ENCODE results near the gene TCEANC. TPM values are rescaled to one million over a fixed set of nuclear protein-coding genes. Genes with fewer than 3 reads are reported as not detected.
"Not testable (repeated sequence)": the region's sequence is repeated elsewhere in the genome, so short reads cannot be mapped to it uniquely, and the experiment has no call there.

Gene TCEANC
- total RNA-seq, 1 experiment from 2014 or later, result 1.4 TPM

DNA sequence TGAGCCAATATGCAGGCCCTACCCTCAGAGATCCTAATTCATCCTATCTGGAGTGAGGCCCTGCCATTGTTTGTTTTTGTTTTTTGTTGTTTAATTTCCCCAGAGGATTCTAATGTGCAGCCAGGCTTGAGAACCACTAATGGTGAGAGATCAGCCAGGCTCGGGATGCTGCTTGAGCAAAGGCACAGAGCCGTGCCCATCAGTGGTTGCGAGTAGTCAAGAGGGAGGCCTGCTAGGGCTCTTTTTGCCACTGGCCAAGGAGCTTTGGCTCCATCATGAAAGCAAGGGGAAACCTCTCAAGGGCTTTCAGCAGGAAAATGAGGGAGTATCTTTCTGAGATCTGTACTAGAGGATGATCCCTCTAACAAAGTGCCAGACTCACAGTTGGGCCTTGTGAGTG is 2.7 kb downstream of the TCEANC start:
- no peak for DNase-seq (ENCODE audit: low read depth)

DNA sequence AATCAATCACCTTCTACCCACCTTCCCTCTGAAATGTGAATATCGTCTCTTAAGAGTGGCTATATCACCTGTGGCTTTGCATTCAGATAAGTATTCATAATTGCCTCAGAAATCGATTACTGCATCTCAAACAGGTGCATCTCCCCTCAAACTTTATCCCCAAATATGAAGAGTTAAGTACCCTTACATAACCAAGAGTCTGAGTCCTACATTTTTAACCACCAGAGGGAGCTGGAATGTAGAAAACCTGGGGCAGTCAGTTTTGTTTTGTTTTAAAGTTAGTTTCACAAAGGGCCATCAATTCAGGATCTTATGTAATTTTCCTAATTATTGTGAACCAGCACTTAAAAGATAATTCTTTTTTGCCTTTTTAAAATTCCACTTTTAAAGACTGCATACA is 5.7 kb downstream of the TCEANC start:
- DNase-seq (ENCODE audit: low read depth), result peak; percentile 58

DNA sequence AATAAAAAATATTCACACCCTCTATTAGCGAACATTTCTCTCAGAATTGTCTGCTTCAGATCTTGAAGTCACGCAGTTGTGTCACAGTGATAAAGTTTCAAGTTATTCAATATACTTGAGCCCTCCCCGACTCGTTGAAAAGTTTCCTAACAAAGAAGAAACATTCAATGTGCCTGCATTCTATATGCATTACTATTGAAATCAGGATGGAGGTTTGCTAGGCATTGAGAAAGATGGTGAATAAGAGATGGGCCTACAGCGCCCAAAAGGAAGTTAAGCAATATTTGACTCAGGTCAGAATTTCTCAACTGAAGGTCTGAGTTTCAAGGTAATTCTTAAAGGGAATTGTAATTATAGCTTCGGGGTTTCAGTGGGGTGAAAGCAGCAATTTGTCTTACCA is 6.1 kb downstream of the TCEANC start:
- DNase-seq (ENCODE audit: low read depth), result no peak

DNA sequence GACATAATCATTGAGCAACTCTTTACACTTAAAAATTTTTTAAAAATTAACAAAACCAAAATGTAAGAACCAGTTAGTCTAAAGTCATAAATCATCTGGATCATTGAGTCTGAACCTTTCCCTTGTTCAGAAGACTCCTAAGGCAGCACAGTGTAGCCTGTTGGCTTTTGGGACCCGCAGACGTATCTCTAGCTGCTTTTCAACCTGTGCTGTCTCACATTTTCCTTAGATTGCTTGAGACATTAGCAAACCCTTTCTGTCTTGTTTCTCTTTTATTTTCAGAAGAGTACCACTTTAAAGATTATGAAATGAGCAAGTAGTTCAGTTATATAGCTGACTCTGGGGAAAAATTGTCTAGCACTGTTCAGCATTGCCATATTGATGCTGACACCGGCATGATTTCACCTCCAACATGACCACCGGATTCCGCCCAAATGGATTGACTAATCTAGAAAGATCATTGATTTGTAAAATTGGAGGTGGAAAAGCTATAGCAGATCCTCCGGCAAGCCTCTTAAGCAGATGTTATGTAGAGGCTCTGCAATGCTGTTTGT is 8.9 kb downstream of the TCEANC start:
- no peak for DNase-seq (ENCODE audit: low read depth)

DNA sequence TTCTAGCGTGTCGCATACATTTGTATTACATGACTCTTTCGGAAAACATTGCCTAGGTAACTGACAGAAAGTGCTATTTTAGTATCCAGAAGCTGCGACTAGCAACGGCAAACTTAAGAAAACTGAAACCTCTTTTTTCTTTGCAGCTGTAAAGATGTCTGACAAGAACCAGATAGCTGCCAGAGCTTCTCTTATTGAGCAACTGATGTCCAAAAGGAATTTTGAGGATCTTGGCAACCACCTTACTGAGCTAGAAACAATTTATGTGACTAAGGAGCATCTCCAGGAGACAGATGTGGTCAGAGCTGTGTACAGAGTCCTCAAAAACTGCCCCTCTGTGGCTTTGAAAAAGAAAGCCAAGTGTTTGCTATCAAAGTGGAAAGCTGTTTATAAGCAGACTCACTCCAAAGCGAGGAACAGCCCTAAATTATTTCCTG is 9.4 kb downstream of the TCEANC start:
- DNase-seq (ENCODE audit: low read depth), result no peak

DNA sequence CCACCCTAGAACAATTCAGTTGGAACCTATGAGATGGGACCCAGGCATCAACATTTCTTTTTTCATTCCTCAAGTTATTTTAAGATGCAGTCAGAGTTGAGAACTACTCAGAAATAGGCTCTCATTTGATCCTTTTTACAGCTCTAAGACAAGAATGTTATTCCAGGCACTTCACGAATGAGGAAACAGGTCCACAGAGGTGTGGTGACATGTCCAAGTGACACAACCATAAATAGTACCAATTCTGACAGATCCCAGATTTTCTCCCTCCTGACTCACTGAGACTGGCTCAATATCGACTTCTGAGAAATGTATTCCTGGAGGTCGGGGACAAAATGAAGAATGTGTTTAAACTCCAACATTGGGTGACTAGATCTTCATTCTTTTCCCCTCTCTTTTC is 11.1 kb downstream of the TCEANC start:
- no peak for DNase-seq (ENCODE audit: low read depth)

DNA sequence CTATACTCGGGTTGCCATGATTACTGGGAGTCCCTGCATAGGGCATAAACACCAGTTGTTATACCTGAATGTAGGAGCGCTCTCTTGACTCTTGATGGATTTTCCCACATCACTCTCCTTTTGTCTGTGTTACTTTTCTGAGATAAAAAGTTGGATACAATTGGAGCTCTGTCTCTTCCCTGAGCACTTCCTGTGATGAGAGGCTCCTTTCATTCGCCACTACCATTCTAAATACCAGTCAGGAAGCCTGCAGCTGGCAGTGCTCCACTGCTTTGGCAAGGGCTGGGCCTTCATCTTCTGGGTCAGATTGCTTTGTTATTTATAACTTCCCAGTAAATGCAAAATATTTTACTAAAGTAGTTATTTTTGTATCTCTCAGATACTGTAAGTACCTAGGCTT is 13.9 kb downstream of the TCEANC start:
- DNase-seq (ENCODE audit: low read depth), result no peak

DNA sequence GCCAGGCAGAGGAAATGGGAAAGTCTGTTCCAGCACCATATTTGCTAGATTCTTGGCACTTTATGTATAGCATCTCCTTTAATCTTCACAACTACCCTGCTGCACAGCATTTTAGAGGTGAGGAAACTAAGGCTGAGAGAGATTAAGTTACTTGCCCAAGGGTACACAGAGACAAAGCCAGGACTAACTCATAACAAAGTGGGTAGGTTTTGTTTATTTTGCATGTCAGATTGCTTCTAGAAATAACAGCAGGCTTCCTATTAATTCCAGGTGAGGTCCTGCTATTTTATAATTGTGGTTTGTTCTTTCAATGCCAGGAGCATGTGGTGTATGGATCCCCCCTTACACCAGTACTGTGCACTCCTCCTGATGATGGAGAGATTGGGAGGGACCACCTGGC is 15.0 kb downstream of the TCEANC start:
- DNase-seq (ENCODE audit: low read depth), result peak; percentile 50

DNA sequence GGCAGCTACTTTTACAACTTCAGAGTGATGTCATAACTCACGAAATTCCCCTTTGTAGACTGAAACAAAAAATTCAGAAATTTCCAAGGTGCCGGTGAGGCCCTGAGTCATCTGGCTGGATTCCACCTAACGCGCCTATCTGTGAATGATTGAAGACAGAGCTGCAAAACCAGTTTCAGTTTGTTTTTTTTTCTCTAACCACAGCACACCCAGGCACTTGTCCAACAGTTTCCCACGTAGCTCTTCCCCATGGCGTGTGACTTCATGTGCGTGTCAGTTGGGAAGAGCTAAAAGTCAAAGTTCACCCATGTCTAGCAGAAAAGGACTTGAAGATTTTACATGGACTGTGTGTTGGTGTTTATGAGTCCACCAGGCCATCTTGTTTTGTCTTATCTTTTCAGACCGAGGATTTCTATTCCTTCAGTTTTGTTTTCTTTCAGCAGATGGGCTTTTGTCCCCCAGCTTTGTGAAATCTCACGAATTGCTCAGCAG is 16.4 kb downstream of the TCEANC start:
- peak; percentile 98 for DNase-seq (ENCODE audit: low read depth)

DNA sequence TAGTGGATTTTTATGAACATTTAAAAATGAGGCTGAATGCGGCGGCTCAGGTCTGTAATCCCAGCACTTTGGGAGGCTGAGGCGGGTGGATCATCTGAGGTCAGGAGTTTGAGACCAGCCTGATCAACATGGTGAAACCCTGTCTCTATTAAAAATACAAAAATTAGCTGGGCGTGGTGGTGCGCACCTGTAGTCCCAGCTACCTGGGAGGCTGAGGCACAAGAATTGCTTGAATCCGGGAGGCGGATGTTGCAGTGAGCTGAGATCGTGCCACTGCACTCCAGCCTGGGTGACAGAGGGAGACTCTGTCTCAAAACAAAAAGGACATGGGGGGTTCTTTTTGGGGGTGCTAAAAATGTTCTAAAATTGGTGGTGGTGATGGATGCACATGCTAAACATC is 16.8 kb downstream of the TCEANC start:
- DNase-seq (ENCODE audit: low read depth), result not testable (repeated sequence)

DNA sequence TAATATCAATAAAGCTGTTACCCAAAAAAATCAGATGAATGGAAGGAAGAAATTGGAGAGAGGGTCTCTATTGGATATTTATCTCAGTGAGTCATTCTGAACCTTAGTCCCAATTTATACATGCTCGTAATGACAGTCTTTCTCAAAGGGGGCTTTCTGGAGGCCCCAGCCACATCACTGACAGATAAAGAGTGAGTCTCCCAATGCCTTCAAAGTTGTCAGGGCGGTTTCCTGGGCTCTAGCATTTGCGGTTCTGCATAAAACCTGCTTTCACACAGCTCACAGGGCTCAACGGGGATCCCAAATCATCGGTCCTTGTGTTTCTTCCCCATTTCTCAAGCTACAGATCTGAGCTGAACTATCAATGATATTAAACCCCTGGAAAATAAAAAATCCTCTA is 17.3 kb downstream of the TCEANC start:
- DNase-seq (ENCODE audit: low read depth), result no peak

DNA sequence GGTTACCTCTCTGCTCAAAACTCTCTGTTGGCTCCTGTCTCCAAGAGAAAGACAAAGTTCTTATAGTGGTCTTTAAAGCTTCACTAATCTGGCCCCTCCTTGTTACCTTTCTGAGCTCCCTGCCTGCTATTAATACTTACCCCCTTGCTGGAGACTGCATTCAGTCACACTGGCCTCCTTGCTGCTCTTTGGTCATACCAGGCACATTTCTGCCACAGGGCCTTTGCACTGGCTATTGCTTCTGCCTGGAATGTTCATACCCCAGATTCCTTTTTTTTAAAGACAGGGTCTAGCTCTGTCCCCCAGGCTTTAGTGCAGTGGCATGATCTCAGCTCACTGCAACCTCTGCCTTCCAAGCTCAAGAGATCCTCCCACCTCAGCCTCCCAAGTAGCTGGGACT is 20.1 kb downstream of the TCEANC start:
- DNase-seq (ENCODE audit: low read depth), result no peak

DNA sequence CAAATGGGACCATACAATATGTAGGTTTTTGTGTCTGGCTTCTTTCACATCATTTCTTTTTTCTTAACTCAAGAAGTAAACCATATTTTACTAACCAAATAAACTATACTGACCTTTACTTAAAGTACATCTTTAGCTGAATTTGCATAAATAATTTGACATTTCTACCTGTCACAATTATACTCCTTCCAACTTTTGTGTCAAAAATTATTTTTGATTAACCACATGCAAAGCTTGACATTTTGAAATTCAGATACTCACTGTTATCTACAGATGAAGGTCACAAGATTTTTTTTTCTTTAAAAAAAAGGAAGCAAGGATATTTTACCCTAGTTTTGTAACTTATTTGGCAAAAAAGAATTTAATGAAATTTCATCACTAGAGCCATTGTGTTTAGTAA is 23.9 kb downstream of the TCEANC start:
- no peak for DNase-seq (ENCODE audit: low read depth)

DNA sequence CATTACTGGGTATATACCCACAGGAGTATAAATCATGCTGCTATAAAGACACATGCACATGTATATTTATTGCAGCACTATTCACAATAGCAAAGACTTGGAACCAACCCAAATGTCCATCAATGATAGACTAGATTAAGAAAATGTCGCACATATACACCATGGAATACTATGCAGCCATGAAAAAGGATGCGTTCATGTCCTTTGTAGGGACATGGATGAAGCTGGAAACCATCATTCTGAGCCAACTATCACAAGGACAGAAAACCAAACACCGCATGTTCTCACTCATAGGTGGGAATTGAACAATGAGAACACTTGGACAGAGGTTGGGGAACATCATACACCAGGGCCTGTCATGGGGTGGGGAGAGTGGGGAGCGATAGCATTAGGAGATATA is 26.8 kb downstream of the TCEANC start:
- DNase-seq (ENCODE audit: low read depth), result not testable (repeated sequence)

DNA sequence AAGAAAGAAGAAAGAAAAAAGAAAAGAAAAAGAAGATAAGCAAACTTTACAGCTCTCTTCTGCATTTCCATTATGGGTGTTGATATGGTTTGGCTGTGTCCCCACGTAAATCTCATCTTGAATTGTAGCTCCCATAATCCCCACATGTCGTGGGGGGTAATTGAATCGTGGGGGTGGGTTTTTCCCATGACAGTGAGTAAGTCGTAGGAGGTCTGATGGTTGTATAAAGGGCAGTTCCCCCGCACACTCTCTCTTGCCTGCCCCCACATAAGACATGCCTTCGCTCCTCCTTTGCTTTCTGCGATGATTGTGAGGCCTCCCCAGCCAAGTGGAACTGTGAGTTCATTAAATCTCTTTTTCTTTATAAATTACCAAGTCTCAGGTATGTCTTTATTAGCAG is 28.7 kb downstream of the TCEANC start:
- DNase-seq (ENCODE audit: low read depth), result no peak

DNA sequence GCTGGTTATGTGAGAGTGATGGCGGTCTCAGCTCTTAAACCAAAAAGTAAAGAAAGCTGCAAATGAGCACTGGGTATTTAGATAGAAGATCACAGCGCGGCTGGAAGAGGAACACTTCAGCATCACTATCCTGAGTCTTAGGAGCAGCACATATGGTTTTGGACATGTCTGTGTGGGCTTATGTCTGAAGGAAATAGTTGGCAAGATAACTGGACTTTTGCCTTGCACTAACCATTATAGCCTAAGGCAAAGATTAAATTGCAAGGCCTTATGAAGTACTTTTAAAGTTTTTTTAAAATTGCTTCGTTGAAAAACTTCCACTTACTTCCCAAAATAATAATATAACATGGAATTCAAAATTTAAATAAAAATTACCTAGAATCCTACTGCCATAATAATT is 31.4 kb downstream of the TCEANC start:
- no peak for DNase-seq (ENCODE audit: low read depth)

DNA sequence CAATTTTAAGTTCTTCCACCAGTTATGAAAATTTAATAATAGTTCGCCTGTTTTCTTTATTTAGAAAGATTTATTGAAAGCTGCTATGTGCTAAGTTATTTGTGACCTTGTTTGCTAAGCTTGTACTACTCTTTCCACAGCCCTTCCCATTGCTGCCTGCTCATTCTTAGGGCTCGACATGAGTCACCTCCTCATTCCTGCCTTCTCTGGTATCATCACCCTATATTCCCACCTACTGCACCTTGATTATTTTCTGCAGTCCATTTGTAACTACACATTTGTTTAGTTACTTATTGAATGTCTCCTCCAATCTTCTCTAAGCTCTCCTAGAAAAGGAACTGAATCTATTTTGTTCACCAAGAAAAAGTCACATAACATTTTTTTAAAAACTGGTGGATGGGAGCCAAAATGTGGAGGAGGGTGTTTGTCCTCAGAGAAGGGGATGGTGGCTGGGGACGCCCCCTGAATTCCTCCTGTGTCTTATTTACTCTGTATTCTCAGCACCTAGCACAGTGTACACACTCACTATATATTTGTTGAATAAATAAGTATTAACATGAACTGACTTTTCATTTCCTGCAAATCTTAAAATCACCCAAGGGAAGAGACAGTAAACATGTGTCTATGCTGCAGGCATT is 32.3 kb downstream of the TCEANC start:
- DNase-seq (ENCODE audit: low read depth), result peak; percentile 62

DNA sequence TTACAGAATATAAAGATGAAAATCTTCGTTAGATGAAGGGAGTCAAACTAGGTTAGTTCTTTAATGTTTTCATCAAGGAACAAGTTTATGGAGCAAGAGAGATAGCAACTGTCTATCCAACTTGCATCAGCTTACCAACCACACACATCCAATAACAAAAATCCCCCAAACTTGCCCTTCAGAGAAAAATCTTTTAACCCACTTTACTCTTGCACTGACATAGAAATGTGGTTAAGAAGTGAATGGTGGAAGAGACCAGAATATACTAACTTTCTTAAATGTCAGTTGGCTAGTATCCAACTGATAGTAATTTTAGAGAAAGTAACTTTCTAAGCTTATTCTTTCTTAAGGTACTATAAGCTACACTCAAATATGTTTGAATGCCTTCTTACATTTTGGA is 34.3 kb downstream of the TCEANC start:
- no peak for DNase-seq (ENCODE audit: low read depth)

DNA sequence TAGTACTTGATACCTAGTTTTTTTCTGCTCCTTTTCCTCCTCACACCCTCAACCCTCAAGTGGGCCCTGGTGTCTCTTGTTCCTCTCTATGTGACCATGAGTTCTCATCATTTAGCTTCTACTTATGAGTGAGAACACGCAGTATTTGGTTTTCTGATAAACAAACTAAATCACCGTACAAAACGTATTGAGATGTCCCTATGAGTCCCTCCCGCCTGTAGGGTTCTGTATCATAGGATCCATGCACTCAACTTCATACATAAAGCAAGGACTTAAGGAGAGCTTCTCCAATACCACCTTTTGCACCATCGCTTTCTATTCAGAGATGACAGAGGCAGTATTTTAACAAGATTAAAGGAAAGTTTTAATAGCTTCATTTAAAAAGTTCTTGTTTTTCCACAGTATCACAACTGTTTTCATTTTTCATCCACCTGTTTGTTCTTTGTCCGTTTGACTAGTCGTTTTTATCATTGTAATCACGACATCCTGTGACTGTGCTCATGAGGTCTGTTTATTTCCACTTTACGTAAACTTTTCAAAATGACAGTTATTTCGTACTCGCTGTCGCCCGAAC is 35.5 kb downstream of the TCEANC start:
- DNase-seq (ENCODE audit: low read depth), result no peak

DNA sequence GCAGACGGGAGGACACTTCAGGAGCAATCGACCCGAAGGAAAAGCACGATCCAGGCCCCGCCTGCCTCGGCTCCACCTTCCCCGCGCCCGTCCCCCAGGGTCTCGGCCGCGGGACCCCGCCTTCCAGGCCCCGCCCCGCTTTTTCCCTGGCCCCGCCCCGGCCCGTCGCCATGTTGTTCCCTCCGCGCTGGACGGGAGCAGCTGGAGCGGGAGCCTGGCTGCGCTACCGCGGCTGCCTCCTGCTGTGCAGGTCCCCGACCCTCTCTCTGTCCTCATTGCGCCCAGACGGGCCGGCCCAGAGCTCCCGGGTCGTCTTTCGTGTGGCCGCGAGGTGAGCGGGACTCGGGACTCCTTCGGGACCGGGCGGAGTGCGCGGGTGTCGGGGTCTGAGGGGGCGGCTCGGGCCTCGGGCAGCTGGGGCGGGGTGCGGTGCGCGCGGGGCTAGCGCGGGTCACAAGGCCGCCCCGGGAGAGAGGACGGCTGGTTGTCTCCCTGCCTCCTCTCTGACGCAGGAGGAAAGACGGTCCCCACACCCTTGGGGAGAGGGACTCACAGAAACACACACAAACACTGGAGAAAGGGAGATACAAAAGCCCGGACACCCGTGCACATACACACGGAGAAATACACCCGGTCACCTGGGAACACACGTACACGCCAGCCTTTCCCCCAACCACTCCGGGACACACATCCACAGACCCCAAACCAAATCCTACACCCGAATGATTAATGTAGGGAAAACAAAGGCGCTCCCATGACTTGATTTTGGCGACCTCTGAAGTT is 36.2 kb downstream of the TCEANC start, which contains the start of gene RAB9A:
TSS of gene RAB9A (plus strand) at position 171 of the 783 bp plus-strand sequence. CDS start 19,619 bp downstream, outside the sequence.
- DNase-seq (ENCODE audit: low read depth), result peak; percentile 76

DNA sequence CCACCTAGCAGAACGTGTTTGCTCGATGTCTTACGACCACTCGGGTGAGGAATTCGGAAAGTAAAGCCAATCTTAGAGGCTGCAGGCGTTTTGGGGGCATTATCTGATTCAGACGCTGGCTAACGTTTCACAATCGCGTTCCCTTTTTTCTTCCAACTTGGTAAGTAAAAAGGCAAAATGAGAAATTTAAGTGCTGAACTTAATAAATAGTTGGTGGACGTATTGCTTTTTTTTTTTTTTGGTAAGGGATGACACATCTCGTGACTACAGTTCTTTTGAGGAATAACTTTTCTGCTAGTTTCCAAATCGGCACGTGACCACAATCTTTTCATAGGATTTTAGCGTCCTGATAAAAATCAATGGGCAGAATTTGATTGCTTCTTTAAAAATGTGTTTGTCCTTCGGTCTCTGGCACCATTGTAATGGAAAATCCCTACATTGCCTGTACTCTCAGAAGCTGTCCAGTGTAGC is 36.8 kb downstream of the TCEANC start:
- peak; percentile 40 for DNase-seq (ENCODE audit: low read depth)

DNA sequence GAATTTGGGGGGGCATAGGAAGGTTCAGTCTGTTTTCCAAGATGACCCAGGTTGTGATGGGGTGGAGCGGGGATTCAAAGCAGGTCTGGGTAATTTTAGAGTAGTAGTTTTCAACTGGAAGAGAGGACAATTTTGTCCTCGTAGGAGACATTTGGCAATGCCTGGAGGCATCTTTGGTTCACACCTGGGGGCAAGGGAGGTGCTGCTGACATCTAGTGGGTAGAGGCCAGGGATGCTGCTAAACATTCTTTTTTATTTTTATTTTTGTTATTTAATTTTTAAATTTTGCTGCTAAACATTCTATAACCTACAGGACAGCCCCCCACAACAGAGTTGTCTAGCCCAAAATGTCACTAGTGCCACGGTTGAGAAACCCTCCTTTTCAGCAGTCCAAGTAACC is 37.9 kb downstream of the TCEANC start:
- no peak for DNase-seq (ENCODE audit: low read depth)

All from M059J (cell line).